Liver (tissue), 3 donors: ENCODE measurements around the gene USP47.

ENCODE experiments used
- GABPA ChIP-seq, 2 donors: IDR thresholded peaks in 1 of 2; conservative IDR thresholded peaks in 1 of 2; 2 replicates each; pipeline ENCODE4 v1.6.1; 2016; ENCODE audit warnings: antibody characterized with exemption in 2 of 2, mild to moderate bottlenecking in 1 of 2, moderate library complexity in 1 of 2
- JUND ChIP-seq, 2 donors: IDR thresholded peaks; 2 replicates each; pipeline ENCODE4 v1.6.1; 2016; ENCODE audit warnings: antibody characterized with exemption in 2 of 2
- RAD21 ChIP-seq, 2 donors: IDR thresholded peaks; 2 replicates each; pipeline ENCODE4 v1.6.1; 2016; ENCODE audit warnings: antibody characterized with exemption in 2 of 2, mild to moderate bottlenecking in 2 of 2
- RXRA ChIP-seq, 2 donors: IDR thresholded peaks; 2 replicates each; pipeline ENCODE4 v1.6.1; 2017 to 2018; ENCODE audit warnings: antibody characterized with exemption in 2 of 2, mild to moderate bottlenecking in 1 of 2
- TAF1 ChIP-seq: conservative IDR thresholded peaks from 2 replicates; pipeline ENCODE4 v1.6.1; 2016; ENCODE audit warnings: antibody characterized with exemption, mild to moderate bottlenecking
- ZBTB33 ChIP-seq: IDR thresholded peaks from 2 replicates; pipeline ENCODE4 v1.6.1; 2016; ENCODE audit warnings: antibody characterized with exemption
- TF ChIP-seq, protein P1 (sequence below): fragments of 150-350 bp; IDR thresholded peaks from 2 replicates; pipeline ENCODE4 v1.5.1; 2017; ENCODE audit warnings: improper control_type of control experiment, low read depth, low read length; ENCODE audit not compliant: missing input control
- donor health status: healthy.
- donor health status: healthy.

- TF ChIP-seq, protein P1, sequence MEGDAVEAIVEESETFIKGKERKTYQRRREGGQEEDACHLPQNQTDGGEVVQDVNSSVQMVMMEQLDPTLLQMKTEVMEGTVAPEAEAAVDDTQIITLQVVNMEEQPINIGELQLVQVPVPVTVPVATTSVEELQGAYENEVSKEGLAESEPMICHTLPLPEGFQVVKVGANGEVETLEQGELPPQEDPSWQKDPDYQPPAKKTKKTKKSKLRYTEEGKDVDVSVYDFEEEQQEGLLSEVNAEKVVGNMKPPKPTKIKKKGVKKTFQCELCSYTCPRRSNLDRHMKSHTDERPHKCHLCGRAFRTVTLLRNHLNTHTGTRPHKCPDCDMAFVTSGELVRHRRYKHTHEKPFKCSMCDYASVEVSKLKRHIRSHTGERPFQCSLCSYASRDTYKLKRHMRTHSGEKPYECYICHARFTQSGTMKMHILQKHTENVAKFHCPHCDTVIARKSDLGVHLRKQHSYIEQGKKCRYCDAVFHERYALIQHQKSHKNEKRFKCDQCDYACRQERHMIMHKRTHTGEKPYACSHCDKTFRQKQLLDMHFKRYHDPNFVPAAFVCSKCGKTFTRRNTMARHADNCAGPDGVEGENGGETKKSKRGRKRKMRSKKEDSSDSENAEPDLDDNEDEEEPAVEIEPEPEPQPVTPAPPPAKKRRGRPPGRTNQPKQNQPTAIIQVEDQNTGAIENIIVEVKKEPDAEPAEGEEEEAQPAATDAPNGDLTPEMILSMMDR: no peak
- TF ChIP-seq RAD21 (IDR thresholded peaks at IDR 0.05) (no peak), JUND (IDR thresholded peaks at IDR 0.05) (no peak), ZBTB33 (no peak), RXRA (IDR thresholded peaks at IDR 0.05) (no peak), TAF1 (no peak), GABPA (IDR thresholded peaks at IDR 0.05 in 1 of 2, conservative IDR thresholded peaks at IDR 0.05 in 1 of 2) (no peak)
Observed at GRCh38 chr11:11898648-11899047, 56.9 kb downstream of the USP47 start.
